Heart right ventricle (tissue), 16 donors: Measurements from ENCODE around the gene TSPAN5. TPM values are rescaled to one million over a fixed set of nuclear protein-coding genes. Genes with fewer than 3 reads are reported as not detected.

ENCODE experiments used
- ATAC-seq, 8 donors: fragments of 200-7000 bp; cut with Tn5 transposase; one replicate each; pipeline ENCODE4 v1.9.1; 2020; ENCODE audit warnings: mild to moderate bottlenecking in 8 of 8, moderate library complexity in 8 of 8, moderate number of reproducible peaks in 1 of 8
- DNase-seq, 2 donors: peaks; one replicate each; pipeline ENCODE4 v3.0.0-alpha.2; 2020
- H3K27ac ChIP-seq, 10 donors: fragments of 200-600 bp; sonication (generic) in 2 of 10; one replicate each; pipeline versions ENCODE4 v1.5.0 to v1.8.0; 2020 to 2022; ENCODE audit warnings: mild to moderate bottlenecking in 3 of 10
- H3K27me3 ChIP-seq, 7 donors: fragments of 200-600 bp; one replicate each; pipeline ENCODE4 v1.8.0; 2021 to 2022; ENCODE audit warnings: mild to moderate bottlenecking in 2 of 7
- H3K36me3 ChIP-seq, 9 donors: fragments of 200-600 bp; sonication (generic) in 1 of 9; one replicate each; pipeline versions ENCODE4 v1.5.0 to v1.8.0; 2020 to 2022; ENCODE audit warnings: mild to moderate bottlenecking in 2 of 9
- H3K4me1 ChIP-seq, 9 donors: fragments of 200-600 bp; sonication (generic) in 1 of 9; one replicate each; pipeline versions ENCODE4 v1.5.0 to v1.8.0; 2020 to 2022; ENCODE audit warnings: mild to moderate bottlenecking in 4 of 9
- H3K4me3 ChIP-seq, 10 donors: fragments of 200-600 bp; sonication (generic) in 2 of 10; one replicate each; pipeline versions ENCODE4 v1.5.0 to v1.8.0; 2020 to 2022; ENCODE audit warnings: mild to moderate bottlenecking in 7 of 10, moderate library complexity in 2 of 10
- H3K9me3 ChIP-seq, 11 donors: fragments of 200-600 bp in 10 of 11; sonication (generic) in 2 of 11; one replicate each; pipeline versions ENCODE4 v1.5.0 to v1.8.0; 2013 to 2022; ENCODE audit warnings: mild to moderate bottlenecking in 2 of 11, control low read depth in 1 of 11, moderate library complexity in 1 of 11
- WGBS, 2 donors: extraction: QIAGEN DNeasy Blood & Tissue Kit; methylation state at CpG; one replicate each; pipeline ENCODE4 v1.1.7; 2013; ENCODE audit warnings: inconsistent platforms in 1 of 2; 5-methylcytosine and 5-hydroxymethylcytosine counted together
- intact Hi-C, 10 donors: fragments of 100-400 bp; cut with DNase I; formaldehyde crosslinking; loops; one replicate each; pipeline versions ENCODE4 v1.11.1 to v1.14.2; 2022
- polyA plus RNA-seq, 2 donors: library from polyadenylated mRNA; stranded (reverse); fragments of 200-250 nt; gene quantifications; one replicate each; pipeline ENCODE4 v1.2.3, GENCODE V29; 2013
- total RNA-seq, 10 donors: library from RNA; stranded (reverse); fragmentation: NEBNext Ultra II Directional in 3 of 10; extraction: Animal tissue kit (Norgen Biotek cat#: 25700) in 3 of 10; gene quantifications; one replicate each; pipeline versions ENCODE4 v1.2.1 to v1.2.4, GENCODE V29; 2021 to 2023
- TF ChIP-seq, protein P1 (sequence below), 9 donors: fragments of 200-600 bp; sonication (generic) in 2 of 9; IDR thresholded peaks; one replicate each; pipeline versions ENCODE4 v1.5.0 to v1.8.0; 2021 to 2022; ENCODE audit warnings: antibody characterized with exemption in 9 of 9, mild to moderate bottlenecking in 5 of 9, moderate library complexity in 1 of 9
- donor health status: Arrhythmogenic right ventricular cardiomyopathy.
- donor health status: ischemic (EF 13 %, LVEDD 7.1; RV severe dilation, severe dysfunction).
- donor health status: healthy with polysubstance abuse.
- donor health status: DM: no; HTN: yes; CAD: no.
- donor health status: DM: no; HTN: no; CAD: no.
- donor health status: ischemic (EF 25% LVEDD 6.9; RV normal size, moderate dysfunction).
- donor health status: ischemic (EF 25% LVEDD 5.7; RV mildly dilated, moderate dysfunction).
- donor health status: healthy.
- donor health status: DM: yes; HTN: yes; CAD: no.
- donor health status: Ischemic cardiomyopathy.
- donor health status: ischemic (EF 35%, LVEDD 5.7; RV mildly dilated, moderate dysfunction).
- donor health status: nonischemic (EF 11% LVEDD 7.7; RV severe dilation, severe dysfunction).
- donor health status: DM: yes; HTN: yes; CAD: no.
- donor health status: PGD.
- donor health status: ischemic (EF 29% LVEDD 5.4; RV normal size, mild dysfunction).
- donor health status: nonischemic (EF 23%, LVEDD 6.1; RV moderate dilation, normal function).

The TSPAN5 gene
- total and polyA plus RNA-seq, 12 donors, result 0.85 to 6.7 (median 3.8) TPM

DNA sequence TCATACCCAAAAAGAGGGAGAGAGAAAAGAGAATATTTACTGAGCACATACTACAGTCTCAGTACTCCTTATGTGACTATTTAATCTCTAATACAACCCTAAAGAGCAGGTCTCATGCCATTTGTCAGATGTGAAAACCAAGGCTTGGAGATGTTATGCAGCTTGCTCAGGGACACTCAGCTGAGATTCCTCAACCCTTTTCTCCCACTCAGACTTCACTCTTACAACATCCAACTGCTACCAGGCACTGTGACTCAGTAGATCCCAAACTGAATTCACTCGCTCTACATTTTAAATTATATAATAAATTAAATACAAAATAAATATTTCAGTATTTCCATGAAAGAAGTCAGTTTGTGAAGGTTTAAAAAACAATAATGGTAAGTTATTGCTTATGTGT, 53.7 kb downstream of the TSPAN5 start:
- H3K4me3 ChIP-seq, result no peak overlapping the region
- ATAC-seq (no peak), DNase-seq (no peak)
- 95% methylated on average over 1 of the region's 1 CpG for WGBS, 2 donors
- H3K27me3 ChIP-seq, result no peaks in the 10 kb centered on the region
- H3K27ac ChIP-seq, result no peak overlapping the region
- TF ChIP-seq, protein P1, sequence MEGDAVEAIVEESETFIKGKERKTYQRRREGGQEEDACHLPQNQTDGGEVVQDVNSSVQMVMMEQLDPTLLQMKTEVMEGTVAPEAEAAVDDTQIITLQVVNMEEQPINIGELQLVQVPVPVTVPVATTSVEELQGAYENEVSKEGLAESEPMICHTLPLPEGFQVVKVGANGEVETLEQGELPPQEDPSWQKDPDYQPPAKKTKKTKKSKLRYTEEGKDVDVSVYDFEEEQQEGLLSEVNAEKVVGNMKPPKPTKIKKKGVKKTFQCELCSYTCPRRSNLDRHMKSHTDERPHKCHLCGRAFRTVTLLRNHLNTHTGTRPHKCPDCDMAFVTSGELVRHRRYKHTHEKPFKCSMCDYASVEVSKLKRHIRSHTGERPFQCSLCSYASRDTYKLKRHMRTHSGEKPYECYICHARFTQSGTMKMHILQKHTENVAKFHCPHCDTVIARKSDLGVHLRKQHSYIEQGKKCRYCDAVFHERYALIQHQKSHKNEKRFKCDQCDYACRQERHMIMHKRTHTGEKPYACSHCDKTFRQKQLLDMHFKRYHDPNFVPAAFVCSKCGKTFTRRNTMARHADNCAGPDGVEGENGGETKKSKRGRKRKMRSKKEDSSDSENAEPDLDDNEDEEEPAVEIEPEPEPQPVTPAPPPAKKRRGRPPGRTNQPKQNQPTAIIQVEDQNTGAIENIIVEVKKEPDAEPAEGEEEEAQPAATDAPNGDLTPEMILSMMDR (IDR thresholded peaks at IDR 0.05), result no peak
- H3K36me3 ChIP-seq, result no peaks in the 10 kb centered on the region
- peaks cover 0 to 18% (median 0%) of the 10 kb centered on the region in 11 donors for H3K9me3 ChIP-seq
- no peaks in the 10 kb centered on the region for H3K4me1 ChIP-seq
- intact Hi-C loops, result no loop called here

DNA sequence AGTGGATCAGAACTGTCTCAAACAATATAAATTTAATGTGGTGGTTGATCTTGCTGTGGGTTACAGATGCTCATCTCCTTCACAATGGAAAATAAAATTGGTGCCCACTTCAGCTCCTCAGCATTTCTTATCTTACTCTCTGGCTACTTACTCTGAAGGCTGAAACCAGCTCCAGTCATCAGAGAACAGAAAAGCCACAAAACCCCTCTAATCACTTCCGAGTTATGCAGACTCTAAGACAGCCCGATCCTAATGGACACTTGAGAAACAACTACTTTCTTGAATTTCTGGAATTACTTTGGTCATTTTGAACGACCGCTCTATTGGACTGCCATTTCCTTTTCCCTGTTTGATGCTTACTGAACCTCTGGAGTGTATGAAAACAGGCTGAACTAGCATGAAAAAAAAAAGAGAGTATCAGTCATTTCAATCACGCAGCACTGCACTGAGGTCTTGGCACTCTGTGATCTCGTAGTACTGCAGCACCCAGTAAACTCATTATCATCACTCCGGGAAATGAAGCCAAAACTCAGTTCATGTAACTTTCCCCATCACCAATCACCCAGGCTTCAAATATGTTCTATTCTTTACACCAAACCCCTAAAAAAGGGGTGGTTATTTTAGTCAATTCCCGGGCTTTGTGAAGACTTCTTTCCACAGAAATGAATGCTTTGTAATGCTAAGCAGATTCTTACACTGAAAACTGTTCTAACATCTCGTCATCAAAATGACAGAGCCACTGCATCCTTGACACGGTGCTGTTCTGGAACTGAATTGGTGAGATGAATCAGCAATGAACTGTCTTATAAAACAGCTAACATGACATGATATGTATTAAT, 54.5 kb downstream of the TSPAN5 start:
- Histone ChIP-seq H3K4me1 (no peaks in the 10 kb centered on the region), H3K36me3 (no peaks in the 10 kb centered on the region), H3K27me3 (no peaks in the 10 kb centered on the region), H3K9me3 (peaks cover 0 to 26% (median 0%) of the 10 kb centered on the region in 11 donors), H3K27ac (no peak overlapping the region), H3K4me3 (no peak overlapping the region)
- DNase-seq, result no peak
- intact Hi-C loops, result no loop called here
- TF ChIP-seq, protein P1 (IDR thresholded peaks at IDR 0.05), result no peak
- ATAC-seq, result no peak
- WGBS, 2 donors, result 54 to 63% methylated on average over 10 of the region's 10 CpGs

DNA sequence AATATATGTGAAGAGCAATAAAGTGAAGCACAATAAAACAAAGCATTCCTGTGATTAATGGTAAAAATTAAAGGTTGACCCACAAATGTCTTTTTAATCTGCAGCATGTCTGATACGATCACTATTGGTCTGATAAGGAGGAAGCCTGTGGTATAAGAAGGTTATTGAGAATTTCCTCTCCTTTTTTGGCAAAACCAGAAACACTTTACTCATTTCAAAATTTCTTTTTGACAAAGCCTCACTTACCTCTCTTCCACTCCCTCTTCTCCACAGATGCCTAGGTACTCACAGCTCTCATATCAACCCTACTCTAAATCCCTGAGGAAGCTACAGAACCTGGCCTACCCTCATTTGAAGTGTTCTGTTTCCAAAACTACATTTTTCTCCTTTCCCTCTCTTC, 56.1 kb downstream of the TSPAN5 start:
- TF ChIP-seq, protein P1 (IDR thresholded peaks at IDR 0.05), result no peak
- 84 to 92% methylated on average over 1 of the region's 1 CpG for WGBS, 2 donors
- no peak for ATAC-seq
- H3K27ac ChIP-seq, result no peak overlapping the region
- no peaks in the 10 kb centered on the region for H3K27me3 ChIP-seq
- H3K4me3 ChIP-seq, result no peak overlapping the region
- H3K9me3 ChIP-seq, result peaks cover 0 to 27% (median 0%) of the 10 kb centered on the region in 11 donors
- DNase-seq, result no peak
- no peaks in the 10 kb centered on the region for H3K4me1 ChIP-seq
- no peaks in the 10 kb centered on the region for H3K36me3 ChIP-seq
- intact Hi-C loops, result no loop called here

DNA sequence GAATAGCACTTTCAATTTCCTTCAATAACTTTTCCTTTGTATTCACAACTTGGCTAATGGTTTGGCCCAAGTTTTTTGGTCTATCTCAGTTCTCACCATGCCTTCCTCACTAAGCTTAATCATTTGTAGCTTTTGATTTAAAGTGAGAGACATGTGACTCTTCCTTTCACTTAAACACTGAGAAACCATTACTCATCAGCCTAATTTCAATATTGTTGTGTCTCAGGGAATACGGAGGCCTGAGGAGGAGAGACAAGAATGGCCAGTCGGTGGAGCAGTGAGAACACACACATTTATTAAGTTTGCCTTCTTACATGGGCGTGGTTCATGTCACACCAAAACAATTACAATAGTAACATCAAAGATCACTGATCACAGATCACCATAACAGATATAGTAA, 56.7 kb downstream of the TSPAN5 start:
- intact Hi-C loops, result no loop called here
- ATAC-seq (no peak), DNase-seq (no peak)
- TF ChIP-seq, protein P1 (IDR thresholded peaks at IDR 0.05), result no peak
- no peaks in the 10 kb centered on the region for H3K27me3 ChIP-seq
- no peak overlapping the region for H3K27ac ChIP-seq
- H3K9me3 ChIP-seq, result peaks cover 0 to 27% (median 0%) of the 10 kb centered on the region in 11 donors
- H3K4me1 ChIP-seq, result no peaks in the 10 kb centered on the region
- no peaks in the 10 kb centered on the region for H3K36me3 ChIP-seq
- no peak overlapping the region for H3K4me3 ChIP-seq
- 89 to 91% methylated on average over 3 of the region's 3 CpGs for WGBS, 2 donors
